ENCODE data around the gene KRT32. TPM values are rescaled to one million over a fixed set of nuclear protein-coding genes. Genes with fewer than 3 reads are reported as not detected.

KRT32 gene
- total and polyA plus RNA-seq, 7 donors, result not detected

- Histone ChIP-seq H3K27me3 (no peaks in the 10 kb centered on the region), H3K27ac (no peak overlapping the region), H3K9me3 (no peaks in the 10 kb centered on the region), H3K4me1 (no peaks in the 10 kb centered on the region), H3K36me3 (no peaks in the 10 kb centered on the region), H3K4me3 (no peak overlapping the region)
- no peak for DNase-seq
- WGBS, 2 donors, result 88 to 90% methylated on average over 8 of the region's 8 CpGs
- TF ChIP-seq CTCF (IDR thresholded peaks at IDR 0.05), result no peak
- TF ChIP-seq POLR2AphosphoS5 (IDR thresholded peaks at IDR 0.05), result no peak
- intact Hi-C loops (cut with DNase I), result no loop called here
Measured at GRCh38 chr17:41484920-41485904, 18.0 kb upstream of the KRT32 start.

- Histone ChIP-seq H3K36me3 (no peaks in the 10 kb centered on the region), H3K27me3 (no peaks in the 10 kb centered on the region), H3K27ac (no peak overlapping the region), H3K9me3 (no peaks in the 10 kb centered on the region), H3K4me3 (no peak overlapping the region), H3K4me1 (no peaks in the 10 kb centered on the region)
- intact Hi-C loops (cut with DNase I), result no loop called here
- 78 to 82% methylated on average over 7 of the region's 7 CpGs for WGBS, 2 donors
- DNase-seq, result no peak
- no peak for TF ChIP-seq CTCF (IDR thresholded peaks at IDR 0.05)
- no peak for TF ChIP-seq POLR2A (IDR thresholded peaks at IDR 0.05)
- no peak for TF ChIP-seq EP300 (IDR thresholded peaks at IDR 0.05)
- no peak for TF ChIP-seq POLR2AphosphoS5 (IDR thresholded peaks at IDR 0.05)
Measured at GRCh38 chr17:41483991-41484826, 17.0 kb upstream of the KRT32 start.

- Histone ChIP-seq H3K27ac (no peak overlapping the region), H3K4me1 (no peaks in the 10 kb centered on the region), H3K9me3 (no peaks in the 10 kb centered on the region), H3K36me3 (no peaks in the 10 kb centered on the region), H3K4me3 (no peak overlapping the region), H3K27me3 (no peaks in the 10 kb centered on the region)
- TF ChIP-seq CTCF (IDR thresholded peaks at IDR 0.05), result no peak
- TF ChIP-seq POLR2A (IDR thresholded peaks at IDR 0.05), result no peak
- no peak for TF ChIP-seq POLR2AphosphoS5 (IDR thresholded peaks at IDR 0.05)
- TF ChIP-seq EP300 (IDR thresholded peaks at IDR 0.05), result no peak
- WGBS, 2 donors, result 80 to 85% methylated on average over 9 of the region's 9 CpGs
- DNase-seq, result no peak
- intact Hi-C loops (cut with DNase I), result no loop called here
Measured at GRCh38 chr17:41483531-41483930, 16.3 kb upstream of the KRT32 start.

GRCh38 chr17:41481036-41481435 is 13.8 kb upstream of the KRT32 start, which contains the start of gene KRT35:
TSS of gene KRT35 (minus strand) at chr17:41481151. CDS start at chr17:41481097, 54 bp downstream.
- Histone ChIP-seq H3K4me3 (no peak within 1 kb of the TSS), H3K27ac (no peak within 1 kb of the TSS), H3K9me3 (no peaks in the 10 kb centered on the region), H3K27me3 (no peaks in the 10 kb centered on the region), H3K4me1 (no peaks in the 10 kb centered on the region), H3K36me3 (no peaks in the 10 kb centered on the region)
- TF ChIP-seq EP300 (IDR thresholded peaks at IDR 0.05) (no peak), POLR2A (IDR thresholded peaks at IDR 0.05) (no peak), POLR2AphosphoS5 (IDR thresholded peaks at IDR 0.05) (no peak), CTCF (IDR thresholded peaks at IDR 0.05) (no peak)
- intact Hi-C loops (cut with DNase I), result no loop called here
- no peak for DNase-seq
- 85 to 96% methylated on average over 2 of the region's 2 CpGs for WGBS, 2 donors

All from sigmoid colon (tissue), 7 donors.